ENCODE results near the gene CCDC184.

Gene CCDC184

GRCh38 chr12:48183091-48183875 is at the start of gene CCDC184:
Gene CCDC184, plus strand, starts transcription at chr12:48183644. Its CDS starts 479 bp downstream, at chr12:48184123.
- H3K4me1 ChIP-seq (ENCODE audit: low read length) = peaks cover 15% of the 10 kb centered on the region
- H4K20me1 ChIP-seq (ENCODE audit: insufficient read depth, low read length) = no peaks in the 10 kb centered on the region
- H3K4me2 ChIP-seq (ENCODE audit: low read depth, low read length) = peak within 1 kb of the TSS; percentile 86
- H3K79me2 ChIP-seq (ENCODE audit: low read length) = no peaks in the 10 kb centered on the region
- peak within 1 kb of the TSS; percentile 93 for H3K4me3 ChIP-seq (ENCODE audit: low read length)
- no peaks in the 10 kb centered on the region for H3K9me2 ChIP-seq (replicated peaks; ENCODE audit: insufficient read depth, low read length)
- H3F3A ChIP-seq (ENCODE audit: insufficient read depth, low read length) = no peaks in the 10 kb centered on the region
- peak within 1 kb of the TSS; percentile 90 for H2AFZ ChIP-seq (ENCODE audit: low read length)
- H3K9me3 ChIP-seq (replicated peaks; ENCODE audit: insufficient read depth, low read length) = no peaks in the 10 kb centered on the region
- peak; percentile 78 for DNase-seq
- TF ChIP-seq EZH2 (optimal IDR thresholded peaks at IDR 0.05; ENCODE audit: low read depth, low read length) (no peak), CTCF (IDR thresholded peaks at IDR 0.05; ENCODE audit: low read length) (peak; percentile 48)
- no peaks in the 10 kb centered on the region for H3K36me3 ChIP-seq (replicated peaks; ENCODE audit: insufficient read depth, low read length)
- peaks cover 16% of the 10 kb centered on the region for H3K27me3 ChIP-seq (replicated peaks; ENCODE audit: insufficient read depth, low read length)
- peak within 1 kb of the TSS; percentile 43; the same call in 1 of the 2 replicates for H3K9ac ChIP-seq (ENCODE audit: low read length)
- no peak within 1 kb of the TSS for H3K27ac ChIP-seq (ENCODE audit: low read length)

GRCh38 chr12:48135027-48135426 is 48.4 kb upstream of the CCDC184 start:
- no peak for TF ChIP-seq EZH2 (optimal IDR thresholded peaks at IDR 0.05; ENCODE audit: low read depth, low read length)

GRCh38 chr12:48142818-48143674 is 40.4 kb upstream of the CCDC184 start:
- H3K27me3 ChIP-seq (replicated peaks; ENCODE audit: insufficient read depth, low read length) = no peaks in the 10 kb centered on the region
- no peak for DNase-seq
- no peaks in the 10 kb centered on the region for H4K20me1 ChIP-seq (ENCODE audit: insufficient read depth, low read length)
- no peak overlapping the region for H3K4me2 ChIP-seq (ENCODE audit: low read depth, low read length)
- no peaks in the 10 kb centered on the region for H3F3A ChIP-seq (ENCODE audit: insufficient read depth, low read length)
- no peak for TF ChIP-seq EZH2phosphoT487 (IDR thresholded peaks at IDR 0.05; ENCODE audit: low read length)
- no peak for TF ChIP-seq CTCF (IDR thresholded peaks at IDR 0.05; ENCODE audit: low read length)
- TF ChIP-seq EZH2 (optimal IDR thresholded peaks at IDR 0.05; ENCODE audit: low read depth, low read length) = no peak
- H3K9me3 ChIP-seq (replicated peaks; ENCODE audit: insufficient read depth, low read length) = no peaks in the 10 kb centered on the region
- H3K9me2 ChIP-seq (replicated peaks; ENCODE audit: insufficient read depth, low read length) = no peaks in the 10 kb centered on the region
- H3K79me2 ChIP-seq (ENCODE audit: low read length) = no peaks in the 10 kb centered on the region
- no peaks in the 10 kb centered on the region for H3K4me1 ChIP-seq (ENCODE audit: low read length)
- H3K4me3 ChIP-seq (ENCODE audit: low read length) = no peak overlapping the region
- H2AFZ ChIP-seq (ENCODE audit: low read length) = no peak overlapping the region
- no peak overlapping the region for H3K27ac ChIP-seq (ENCODE audit: low read length)
- no peak overlapping the region for H3K9ac ChIP-seq (ENCODE audit: low read length)
- H3K36me3 ChIP-seq (replicated peaks; ENCODE audit: insufficient read depth, low read length) = peaks cover 19% of the 10 kb centered on the region; the same call in 1 of the 2 replicates

More at GRCh38 chr12:48135027-48135426, 48.4 kb upstream of the CCDC184 start:
- Histone ChIP-seq H3K9ac (ENCODE audit: low read length) (no peak overlapping the region), H3K27ac (ENCODE audit: low read length) (no peak overlapping the region), H4K20me1 (ENCODE audit: insufficient read depth, low read length) (no peaks in the 10 kb centered on the region), H3K9me3 (replicated peaks; ENCODE audit: insufficient read depth, low read length) (no peaks in the 10 kb centered on the region), H3K27me3 (replicated peaks; ENCODE audit: insufficient read depth, low read length) (no peaks in the 10 kb centered on the region), H3K9me2 (replicated peaks; ENCODE audit: insufficient read depth, low read length) (no peaks in the 10 kb centered on the region), H3K4me3 (ENCODE audit: low read length) (no peak overlapping the region), H3K79me2 (ENCODE audit: low read length) (no peaks in the 10 kb centered on the region), H3F3A (ENCODE audit: insufficient read depth, low read length) (no peaks in the 10 kb centered on the region), H2AFZ (ENCODE audit: low read length) (no peak overlapping the region), H3K36me3 (replicated peaks; ENCODE audit: insufficient read depth, low read length) (peaks cover 8% of the 10 kb centered on the region; the same call in 1 of the 2 replicates), H3K4me1 (ENCODE audit: low read length) (no peaks in the 10 kb centered on the region), H3K4me2 (ENCODE audit: low read depth, low read length) (no peak overlapping the region)
- DNase-seq = no peak
